Hippocampal formation (tissue), 2 donors: ENCODE measurements around the gene EVL.
A peak's percentile ranks its signal among the peaks of the same experiment; 100 is the strongest.

Experiments
- DNase-seq, 2 donors: peaks; one replicate each; lab custom pipeline; 2025; lab: John Stamatoyannopoulos, UW

The EVL gene

DNA sequence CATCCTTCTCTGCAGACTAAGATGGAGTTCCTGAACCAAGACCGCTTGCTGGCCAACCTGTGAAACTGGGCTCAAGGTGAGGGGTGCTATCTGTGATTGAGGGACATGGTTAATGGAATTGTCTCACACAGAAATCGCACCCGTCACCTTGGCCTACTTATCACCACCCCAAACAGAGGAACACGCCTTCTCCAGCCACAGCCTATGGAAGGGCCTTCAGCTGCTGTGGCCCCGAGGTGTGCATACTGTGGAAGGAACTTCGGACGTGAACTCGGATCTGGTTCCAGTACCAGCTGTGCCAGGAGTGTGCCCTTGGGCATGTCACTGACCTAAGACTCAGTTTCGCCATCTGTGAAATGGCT is 44.4 kb downstream of the EVL start:
- DNase-seq = no peak

DNA sequence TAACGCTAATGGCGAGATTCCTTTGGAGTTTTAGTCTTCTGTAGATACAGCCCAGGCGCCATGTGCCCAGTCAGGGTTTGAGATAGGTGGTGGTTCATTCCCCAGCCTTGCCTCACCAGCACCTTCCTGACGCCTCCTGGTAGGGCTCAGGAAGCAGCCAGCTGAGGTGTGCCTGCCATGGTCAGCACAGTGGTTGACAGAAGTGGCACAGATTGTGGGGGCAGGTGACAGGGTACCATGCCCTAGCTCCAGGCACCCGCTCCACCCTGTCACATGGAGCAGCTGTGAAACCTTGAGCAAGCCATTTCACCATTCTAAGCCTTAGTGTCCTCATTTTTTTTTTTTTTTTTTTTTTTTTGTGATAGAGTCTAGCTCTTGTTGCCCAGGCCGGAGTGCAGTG is 45.6 kb downstream of the EVL start:
- DNase-seq = no peak

DNA sequence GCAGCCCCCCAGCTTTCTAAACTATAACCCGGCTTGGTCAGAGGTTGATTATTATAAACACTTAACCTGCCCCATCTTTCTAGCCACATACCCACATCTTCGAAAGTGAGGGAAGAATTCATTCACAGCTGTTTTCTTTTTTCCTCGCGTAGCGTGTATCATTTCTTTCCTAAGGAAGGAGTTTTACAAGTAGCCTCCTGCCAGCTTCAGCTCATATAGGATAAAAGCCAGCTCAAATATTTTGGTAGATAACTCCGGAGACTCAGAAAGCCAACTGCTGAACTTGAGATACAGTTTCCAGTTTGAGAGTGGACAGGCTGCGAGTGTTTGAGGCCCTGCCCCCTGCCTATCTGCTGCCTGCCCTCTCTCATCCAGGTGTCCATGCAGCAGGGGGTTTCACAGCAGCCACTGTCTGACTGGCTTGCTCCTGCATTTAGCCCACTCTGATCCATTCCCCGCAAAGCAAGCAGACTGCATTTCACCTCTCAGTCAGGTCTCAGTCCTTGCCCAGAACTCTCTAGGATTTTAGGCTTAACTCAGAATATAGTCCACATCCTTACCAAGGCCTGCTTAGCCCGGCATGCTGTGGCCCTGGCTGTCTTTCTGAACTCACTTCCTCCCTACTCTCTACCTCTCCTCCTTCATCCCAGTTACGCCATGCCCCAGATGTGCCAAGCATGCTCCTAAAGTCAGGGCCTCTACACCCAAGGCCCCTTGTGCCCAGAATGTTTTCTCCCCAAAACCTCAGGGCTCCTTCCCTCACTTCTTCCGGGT is 46.9 kb downstream of the EVL start:
- no peak for DNase-seq

DNA sequence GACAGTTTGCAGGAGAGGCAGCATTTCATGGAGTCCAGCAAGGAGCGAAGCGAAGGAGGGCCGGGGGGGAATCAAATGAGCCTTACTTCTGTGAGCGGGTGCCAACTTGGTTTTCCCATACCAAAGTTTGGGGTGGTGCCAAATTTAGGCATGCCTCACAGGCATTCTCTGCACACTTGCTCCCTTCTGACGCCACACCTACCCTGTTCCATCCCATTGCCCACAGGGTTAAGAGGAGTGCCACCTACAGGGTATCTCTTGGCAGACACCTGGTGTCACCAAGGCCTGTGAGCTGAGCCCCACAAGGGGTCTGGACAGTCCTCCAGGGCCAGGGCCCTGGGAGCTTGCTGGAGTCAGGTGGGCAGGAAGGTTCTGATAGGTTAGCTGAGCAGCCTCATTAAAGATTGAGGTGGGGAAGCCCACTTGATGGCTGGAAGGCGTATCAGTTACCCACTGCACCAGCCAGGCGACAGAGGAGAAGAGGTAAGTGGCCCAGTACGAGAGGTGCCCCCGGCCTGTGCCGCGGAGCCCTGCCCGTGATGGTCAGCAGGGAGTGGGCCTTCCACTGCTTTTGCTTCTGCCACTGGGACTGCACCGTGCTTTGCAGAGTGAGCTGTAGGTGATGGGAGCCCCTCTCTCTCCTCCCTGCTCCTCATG is 49.0 kb downstream of the EVL start:
- DNase-seq = no peak

DNA sequence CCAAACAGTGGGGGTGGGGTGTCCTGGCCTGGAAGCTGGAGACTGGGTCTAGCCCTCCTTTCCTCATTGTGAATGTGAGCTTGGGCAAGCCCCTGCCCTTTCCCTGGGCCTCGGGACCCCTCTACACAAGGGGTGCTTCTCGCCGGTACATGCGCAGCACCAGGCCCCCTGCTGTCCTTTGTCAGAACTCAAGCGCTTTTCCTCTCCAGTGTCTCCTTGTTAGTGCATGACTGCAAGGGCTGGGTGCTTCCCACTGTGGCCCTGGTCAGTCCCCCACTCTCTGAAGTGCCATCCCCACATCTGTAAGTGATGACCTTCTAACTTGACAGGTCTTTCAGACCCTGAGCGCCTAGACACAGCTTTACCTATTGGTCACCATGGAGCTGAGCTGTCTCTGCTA is 50.0 kb downstream of the EVL start:
- no peak for DNase-seq

DNA sequence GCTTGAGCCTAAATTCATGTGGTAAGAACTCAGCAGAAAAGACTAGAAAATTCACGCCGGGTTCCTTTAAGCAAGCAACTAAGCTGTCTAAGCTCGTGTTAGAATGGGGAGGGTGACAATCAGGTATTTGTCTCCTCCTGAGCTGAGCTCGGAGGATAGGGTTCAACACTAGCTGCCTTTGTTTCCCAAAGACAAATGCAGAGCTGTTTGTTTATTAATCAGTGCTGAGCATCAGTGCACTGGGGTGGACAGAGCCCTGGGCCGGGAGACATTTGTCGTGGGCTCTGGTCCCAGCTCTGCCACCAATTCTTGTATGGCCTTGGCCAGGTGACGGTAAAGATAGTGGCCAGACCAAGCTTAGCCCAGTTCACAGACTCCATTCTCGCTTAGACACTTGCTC is 50.5 kb downstream of the EVL start:
- peak; percentile 54 to 83 for DNase-seq

DNA sequence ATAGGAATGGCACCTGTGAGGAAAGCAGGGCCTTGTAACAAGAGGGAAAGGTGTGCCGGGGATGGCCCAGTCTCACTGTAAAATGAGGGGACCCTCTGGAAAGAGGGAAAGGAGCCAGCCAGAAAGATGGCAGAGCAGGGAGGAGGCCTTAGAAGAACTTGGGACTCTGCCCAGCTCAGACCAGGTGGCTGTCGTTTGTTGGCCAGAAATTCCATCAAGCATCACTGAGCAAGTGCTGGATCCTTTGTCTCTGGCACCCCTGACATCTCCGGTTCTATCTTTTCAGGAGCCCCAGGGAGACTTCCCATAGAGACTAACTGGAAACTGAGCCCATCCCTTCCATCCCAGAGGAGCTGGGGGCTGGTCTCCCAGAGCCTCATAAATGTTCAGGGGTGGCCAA is 50.9 kb downstream of the EVL start:
- no peak for DNase-seq

DNA sequence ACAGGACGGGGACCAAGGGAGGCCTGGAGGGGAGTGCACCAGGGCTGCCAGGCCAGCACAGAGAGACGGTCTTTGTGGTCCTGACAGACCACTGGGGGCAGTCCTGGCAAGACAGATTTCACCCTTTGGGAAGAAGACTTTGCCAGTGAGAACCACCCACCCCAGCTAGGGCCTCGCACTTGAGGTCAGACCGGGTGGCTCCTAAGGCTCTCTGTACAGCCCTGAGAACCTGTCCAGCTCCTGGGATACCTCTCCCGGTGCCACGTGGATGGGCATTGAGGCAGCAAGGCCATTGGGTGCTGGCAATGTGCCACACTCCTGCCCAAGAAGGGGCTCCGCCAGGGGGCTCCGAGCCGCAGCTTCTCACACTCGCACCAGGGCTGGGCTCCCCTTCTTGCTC is 51.8 kb downstream of the EVL start:
- no peak for DNase-seq

DNA sequence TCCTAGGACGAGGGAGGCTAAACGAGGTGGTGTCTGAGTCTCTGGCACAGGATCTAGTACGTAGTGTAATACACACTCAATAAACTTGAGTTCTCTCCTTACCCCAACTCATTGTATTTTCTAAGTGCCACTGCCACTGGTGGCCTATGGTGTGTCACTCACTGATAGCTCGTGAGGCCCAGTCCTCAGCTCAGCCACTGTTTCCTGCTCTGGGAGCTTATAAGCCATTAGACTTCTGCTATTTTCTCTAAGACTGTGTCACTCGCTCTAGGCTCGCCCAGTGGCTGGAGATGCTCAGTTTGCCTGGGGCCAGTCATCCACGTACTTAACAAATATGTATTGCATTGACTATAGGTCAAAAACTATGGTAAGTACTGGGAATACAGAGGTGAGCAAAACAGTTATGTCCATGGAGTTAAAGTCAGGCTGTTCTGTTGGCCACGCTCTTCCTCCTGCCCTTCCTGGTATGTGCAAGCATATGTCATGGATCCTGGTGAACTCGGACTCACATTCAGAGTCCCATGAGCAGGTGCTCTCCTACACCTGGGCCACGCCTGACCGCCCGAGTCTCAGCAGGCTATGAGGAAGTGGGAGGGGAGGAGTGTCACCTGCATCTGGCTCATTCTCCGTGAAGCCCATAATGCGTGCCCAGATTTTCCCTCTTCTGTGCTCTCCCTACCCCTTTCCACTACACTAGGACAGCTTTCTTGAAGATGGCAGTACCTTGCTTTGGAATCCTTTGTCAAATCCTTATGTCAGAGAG is 52.6 kb downstream of the EVL start:
- DNase-seq = no peak

DNA sequence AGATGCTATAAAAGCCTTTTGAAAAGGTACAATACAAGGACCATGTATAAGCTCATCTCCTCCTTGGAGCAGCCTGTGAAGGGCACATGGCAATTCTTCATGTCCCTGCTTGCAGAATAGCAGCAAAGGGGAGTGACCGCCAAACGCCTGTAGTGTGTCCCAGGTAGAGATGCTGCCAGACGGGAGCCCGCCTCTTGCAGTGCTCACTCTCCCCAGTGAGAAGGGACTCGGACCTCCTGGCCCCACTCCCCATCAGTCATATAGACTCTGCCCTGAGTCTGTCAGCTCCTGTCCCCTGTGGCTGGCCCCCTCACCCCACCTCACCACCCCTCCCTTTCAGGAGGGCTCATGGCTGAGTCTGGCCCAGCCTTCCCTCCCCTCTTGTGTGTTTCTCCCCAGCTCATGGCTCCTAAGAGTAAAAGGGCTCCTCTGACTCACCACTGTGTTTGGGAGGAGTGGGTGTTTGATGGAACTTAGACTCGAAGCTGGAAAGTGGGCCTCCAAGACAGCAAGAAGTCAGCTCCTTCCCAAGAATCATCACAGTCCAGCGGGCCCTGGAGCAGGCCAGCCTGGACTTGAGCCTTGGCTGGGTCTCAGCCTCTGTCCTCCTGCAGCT is 53.3 kb downstream of the EVL start:
- DNase-seq = no peak

DNA sequence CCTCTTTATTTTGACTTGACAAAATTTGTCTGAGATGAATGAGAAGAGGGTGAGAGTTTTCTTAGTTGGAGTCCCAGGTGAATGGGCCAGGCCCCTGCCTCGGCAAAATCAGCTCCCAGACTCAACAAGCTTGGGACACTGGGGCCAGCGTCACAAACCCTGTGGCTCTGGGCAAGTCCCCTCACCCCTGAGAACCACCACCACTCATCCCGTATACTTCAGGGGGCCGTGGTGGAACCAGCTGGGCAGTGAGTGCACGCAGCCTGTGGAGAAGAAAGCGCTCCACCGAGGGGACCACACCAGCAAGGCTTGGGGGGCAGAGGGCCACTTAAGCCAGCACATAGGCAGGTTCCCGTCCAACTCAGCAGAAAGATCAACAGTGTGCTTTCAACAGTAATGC is 54.0 kb downstream of the EVL start:
- DNase-seq = no peak

DNA sequence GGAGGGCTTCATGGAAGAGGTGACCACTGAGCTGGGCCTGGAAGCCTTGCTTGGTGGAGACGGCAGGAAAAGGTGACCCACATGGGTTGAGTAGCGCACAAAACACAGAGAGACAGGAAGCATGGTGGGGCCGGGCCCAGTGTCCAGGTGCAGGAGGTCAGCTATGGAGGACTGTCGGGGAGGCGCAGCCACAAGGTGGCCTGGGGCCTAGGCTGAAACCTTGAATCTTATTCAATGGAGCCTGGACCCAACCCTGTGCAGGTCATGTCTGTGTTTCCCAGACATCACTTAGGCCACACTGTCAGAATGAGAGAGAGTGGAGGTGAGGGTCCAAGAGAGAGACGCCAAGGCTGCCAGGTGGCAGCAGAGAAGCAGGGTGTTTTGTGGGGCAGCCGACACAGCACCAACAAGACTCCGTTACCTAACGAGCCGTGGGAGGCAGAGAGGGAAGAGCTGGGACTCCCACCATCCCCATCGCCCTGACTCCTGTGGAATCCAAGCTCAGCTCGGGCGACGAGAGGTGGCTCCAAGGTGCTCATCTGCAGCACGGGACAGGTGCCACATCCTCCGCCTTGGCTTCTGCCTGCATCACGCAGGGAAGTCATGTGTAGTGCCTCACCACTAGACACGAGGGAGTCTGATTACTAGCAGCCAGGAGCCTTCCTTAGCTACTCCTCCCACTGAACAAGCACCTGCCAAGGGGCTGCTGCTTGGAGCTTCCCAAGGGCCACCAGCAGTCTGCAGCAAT is 55.5 kb downstream of the EVL start:
- DNase-seq = no peak

DNA sequence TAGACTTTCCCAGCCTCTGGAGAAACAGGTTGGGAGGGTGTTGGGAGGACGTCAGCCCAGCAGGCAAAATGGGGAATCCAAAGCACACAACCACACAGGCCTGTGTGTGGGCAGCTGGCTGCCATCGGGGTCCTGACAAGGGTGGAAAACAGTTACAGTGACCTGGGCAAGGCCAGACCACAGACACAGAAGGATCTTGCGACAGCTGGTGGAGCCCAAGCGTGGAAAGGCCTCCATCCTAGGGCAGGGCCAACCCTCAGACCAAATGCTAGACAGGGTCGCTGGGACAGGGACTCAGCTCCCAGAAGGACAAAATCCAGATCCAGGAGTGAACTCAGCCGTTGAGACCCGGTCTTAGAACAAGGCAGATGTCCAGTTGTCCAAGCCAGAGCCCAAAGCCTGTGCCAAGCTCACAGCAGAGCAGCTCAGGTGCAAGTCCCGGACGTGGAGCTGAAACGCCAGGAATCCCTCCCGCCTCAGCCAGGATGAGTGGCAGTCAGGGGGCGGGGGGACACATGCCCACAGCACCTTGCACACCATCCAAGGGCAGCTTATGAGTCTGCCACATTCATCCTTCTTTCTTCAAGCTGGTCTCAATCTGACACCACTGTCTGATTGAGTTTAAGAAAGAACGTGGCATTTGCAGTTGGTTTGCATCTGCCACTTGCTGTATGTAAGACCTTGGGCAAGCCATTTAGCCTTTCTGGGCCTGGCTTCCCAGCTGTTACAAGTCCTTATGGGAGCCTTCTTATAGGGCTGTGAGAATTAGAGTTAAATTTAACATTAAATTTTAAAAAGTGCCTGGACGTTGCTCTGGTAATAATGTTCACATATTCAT is 56.6 kb downstream of the EVL start:
- DNase-seq = no peak

DNA sequence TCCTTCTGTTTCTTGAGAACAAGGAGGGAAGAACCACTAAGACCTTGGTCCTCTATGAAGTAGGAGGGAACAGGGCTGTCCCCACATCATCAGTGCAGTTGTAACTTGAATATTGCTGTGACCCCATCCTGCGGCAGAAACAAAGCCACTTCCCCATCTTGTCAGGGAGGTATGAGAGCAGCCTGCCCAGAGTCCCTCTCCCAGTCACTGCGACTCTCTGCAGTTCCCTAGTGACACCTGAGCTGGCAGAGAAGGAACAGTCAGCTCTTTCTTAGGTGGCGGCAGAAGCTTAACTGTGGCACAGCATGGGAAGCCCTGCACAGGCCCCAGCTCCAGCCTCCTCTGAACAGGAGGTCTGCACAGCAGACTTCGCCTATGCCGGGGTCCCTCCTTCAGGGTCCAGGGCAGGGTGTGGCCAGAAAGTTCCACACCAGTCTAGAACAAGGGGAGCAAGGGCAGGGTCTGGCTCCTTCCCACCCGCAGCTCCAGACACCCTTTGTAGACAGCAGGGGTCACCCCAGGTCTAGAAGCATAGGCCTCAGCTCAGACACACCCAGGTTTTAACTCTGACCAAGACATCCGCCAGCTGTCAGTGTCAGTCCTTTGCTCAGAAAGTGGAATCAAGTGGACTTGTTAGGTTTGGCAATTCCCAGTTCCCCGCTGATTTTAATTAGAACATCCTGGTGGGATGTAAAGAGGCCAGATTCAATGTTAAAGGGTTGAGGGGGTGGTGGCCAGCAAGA is 57.4 kb downstream of the EVL start:
- no peak for DNase-seq

DNA sequence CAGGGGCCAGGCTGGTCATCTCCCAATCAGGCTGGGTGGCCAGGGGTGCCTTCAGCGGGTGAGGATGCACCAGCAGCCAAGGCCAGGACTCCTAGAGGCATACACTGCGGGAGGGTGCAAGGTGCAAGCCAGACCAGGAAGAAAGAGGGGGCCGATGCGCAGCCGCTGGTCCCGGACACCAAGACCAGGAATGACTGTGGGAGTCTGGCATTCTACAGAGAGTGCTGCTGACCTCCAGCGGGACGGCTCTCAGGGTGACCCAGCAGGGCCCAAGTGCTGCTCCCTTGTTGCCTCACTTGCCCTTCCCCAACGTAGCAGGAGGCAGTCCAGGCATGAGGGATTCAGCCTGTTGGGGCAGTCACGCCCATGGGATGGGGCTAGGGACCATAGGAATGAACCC is 58.4 kb downstream of the EVL start:
- DNase-seq = no peak

DNA sequence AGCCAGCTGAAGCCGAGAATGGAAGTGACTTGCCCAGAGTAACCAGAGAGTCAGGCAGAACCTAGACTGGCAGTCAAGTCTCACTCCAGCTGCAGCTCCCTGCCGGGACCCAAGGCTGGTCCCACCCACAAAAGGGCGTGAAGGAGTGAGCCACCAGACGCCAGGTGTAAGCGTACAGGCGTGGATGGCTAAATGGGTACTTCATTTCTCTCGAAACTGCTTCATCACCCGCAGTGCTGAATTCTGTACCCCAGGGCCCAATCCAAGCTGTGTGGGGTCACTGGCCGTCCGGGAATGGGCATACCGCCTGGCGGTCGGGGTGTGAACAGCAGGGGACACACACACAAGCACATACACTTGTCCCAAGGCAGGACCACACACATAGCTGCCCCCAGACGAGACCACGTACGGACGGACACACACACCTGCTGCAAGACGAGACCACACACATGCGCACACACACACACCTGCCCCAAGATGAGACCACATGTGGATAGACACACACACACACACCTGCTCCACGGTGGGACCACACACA is 59.4 kb downstream of the EVL start:
- no peak for DNase-seq

DNA sequence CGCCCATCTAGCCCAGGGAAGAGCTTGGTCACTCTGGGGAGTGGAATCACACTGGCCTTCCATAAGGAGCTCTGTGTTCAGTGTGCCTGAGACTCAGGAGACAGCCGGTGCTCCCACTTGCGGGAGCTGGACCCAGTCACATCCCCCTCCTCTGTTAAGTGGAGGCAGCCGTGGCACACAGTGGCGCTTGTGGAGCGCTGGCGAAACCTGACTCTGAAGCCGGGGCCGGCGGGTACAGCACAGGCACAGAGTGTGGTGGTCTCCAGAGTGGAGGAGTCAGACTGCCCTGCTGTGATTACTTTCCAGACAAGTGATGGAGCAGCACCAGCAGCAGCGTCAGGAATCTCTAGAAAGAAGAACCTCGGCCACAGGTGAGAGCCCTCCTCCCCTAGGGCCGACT is 61.2 kb downstream of the EVL start:
- DNase-seq = no peak

DNA sequence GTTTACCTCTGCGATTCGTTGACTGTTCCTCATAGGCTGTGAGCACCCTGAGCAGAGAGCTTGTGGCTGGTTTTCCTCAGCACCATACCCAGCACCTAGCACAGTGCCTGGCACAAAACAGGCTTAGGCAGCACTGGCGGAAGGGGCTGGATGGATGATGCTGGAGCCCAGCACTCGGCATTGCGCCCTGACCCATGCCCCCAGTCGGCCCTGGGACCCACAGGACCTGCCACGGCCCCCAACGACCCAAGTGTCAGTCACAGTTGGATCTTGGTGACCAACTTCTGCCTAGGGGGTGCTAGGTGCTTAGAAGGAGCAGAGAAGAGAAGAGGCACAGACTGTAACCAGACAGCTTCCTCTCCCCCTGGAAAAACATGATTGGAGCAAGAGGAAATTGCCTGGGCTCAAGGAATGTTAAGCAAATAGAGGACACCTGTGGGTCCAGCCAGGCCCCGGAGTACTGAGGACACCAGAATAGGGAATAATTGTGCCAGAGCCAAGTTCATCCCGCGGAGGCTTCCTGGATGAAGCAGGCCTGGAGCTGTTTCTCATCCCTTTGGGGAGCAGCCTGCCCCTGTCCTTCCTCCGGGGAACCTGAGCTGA is 62.7 kb downstream of the EVL start:
- DNase-seq = no peak

DNA sequence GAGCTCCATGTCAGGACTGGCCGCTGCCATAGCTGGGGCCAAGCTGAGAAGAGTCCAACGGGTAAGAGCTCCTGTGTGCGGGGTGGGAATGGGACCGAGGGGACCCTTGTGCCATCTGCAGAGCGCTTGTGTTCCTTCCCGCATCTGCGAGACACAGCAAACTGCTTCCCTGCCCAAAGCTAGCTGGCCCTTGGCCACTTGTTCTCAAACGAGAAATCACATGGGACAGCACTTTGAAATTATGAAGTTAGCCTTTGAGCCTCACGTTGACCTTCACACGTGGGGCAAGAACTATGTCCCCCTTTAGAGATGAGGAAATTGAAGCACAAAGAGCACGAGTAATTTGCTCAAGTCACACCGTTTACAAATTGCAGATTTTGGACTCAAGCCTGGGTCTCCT is 63.5 kb downstream of the EVL start:
- DNase-seq = no peak

DNA sequence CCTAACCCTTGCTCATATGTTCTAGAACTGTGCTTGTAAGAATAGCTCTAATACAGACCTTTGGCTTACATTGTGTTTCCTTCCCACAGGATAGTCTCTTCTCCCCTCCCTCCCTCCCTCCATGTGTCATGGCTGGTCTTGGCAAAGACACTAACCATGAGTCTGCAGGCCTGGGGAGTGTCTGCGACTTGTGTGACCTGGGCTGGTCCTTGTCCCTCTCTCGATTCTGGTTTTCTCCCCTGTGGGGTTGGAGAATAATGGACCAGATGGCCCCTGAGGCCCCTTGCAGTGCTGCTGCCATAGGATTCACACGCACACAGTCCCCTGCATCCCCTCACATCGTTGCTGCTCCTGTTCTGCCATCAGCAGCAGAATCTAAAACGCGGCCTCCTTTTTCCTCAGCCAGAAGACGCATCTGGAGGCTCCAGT is 64.0 kb downstream of the EVL start:
- DNase-seq = no peak
